Stomach (tissue), 9 donors: Measurements from ENCODE around the gene TANGO2. TPM values are rescaled to one million over a fixed set of nuclear protein-coding genes. Genes with fewer than 3 reads are reported as not detected.

Experiments
- DNase-seq, 2 donors: peaks; one replicate each; pipeline versions ENCODE4 v3.0.0 to v3.0.0-alpha.2; 2013 to 2019
- H3K27ac ChIP-seq, 5 donors: fragments of 200-600 bp in 4 of 5; sonication (generic) in 4 of 5; one replicate each; pipeline ENCODE4 v1.5.1; 2013 to 2019; ENCODE audit warnings: mild to moderate bottlenecking in 1 of 5, moderate library complexity in 1 of 5
- H3K27me3 ChIP-seq, 3 donors: fragments of 200-600 bp; sonication (generic); one replicate each; pipeline ENCODE4 v1.5.1; 2017 to 2019; ENCODE audit warnings: mixed run types in 1 of 3
- H3K36me3 ChIP-seq, 4 donors: fragments of 200-600 bp; sonication (generic); 1 replicate in 3 of 4; 2 replicates in 1 of 4; pipeline ENCODE4 v1.5.1; 2016 to 2019
- H3K4me1 ChIP-seq, 4 donors: fragments of 200-600 bp; sonication (generic); one replicate each; pipeline ENCODE4 v1.5.1; 2016 to 2019
- H3K4me3 ChIP-seq, 4 donors: fragments of 200-600 bp; sonication (generic) in 3 of 4; one replicate each; pipeline ENCODE4 v1.5.1; 2016 to 2019; ENCODE audit warnings: mild to moderate bottlenecking in 1 of 4
- H3K9me3 ChIP-seq, 4 donors: fragments of 200-600 bp; sonication (generic); one replicate each; pipeline ENCODE4 v1.5.1; 2016 to 2019
- EP300 ChIP-seq: sonication (generic); formaldehyde crosslinking; IDR thresholded peaks from one replicate; pipeline ENCODE4 v1.6.1; 2017; ENCODE audit warnings: antibody characterized with exemption
- POLR2A ChIP-seq, 4 donors: fragments of 450-650 bp; IDR thresholded peaks; one replicate each; pipeline ENCODE4 v1.6.1; 2016; ENCODE audit warnings: antibody characterized with exemption in 4 of 4, control low read depth in 2 of 4, mild to moderate bottlenecking in 1 of 4, moderate library complexity in 1 of 4
- POLR2AphosphoS5 ChIP-seq, 3 donors: sonication (generic); formaldehyde crosslinking; IDR thresholded peaks; one replicate each; pipeline ENCODE4 v1.6.1; 2016; ENCODE audit warnings: antibody characterized with exemption in 3 of 3
- WGBS, 5 donors: extraction: QIAGEN DNeasy Blood & Tissue Kit in 3 of 5; methylation state at CpG; one replicate each; pipeline versions ENCODE4 v1.1.5 to v1.1.7; 2013 to 2018; 5-methylcytosine and 5-hydroxymethylcytosine counted together
- intact Hi-C: fragments of 100-400 bp; cut with DNase I; formaldehyde crosslinking; loops from one replicate; pipeline ENCODE4 v1.15.1; 2023; ENCODE audit warnings: low total_unique reads
- polyA plus RNA-seq, 3 donors: library from polyadenylated mRNA; stranded (reverse); fragments of 200-250 nt; gene quantifications; one replicate each; pipeline ENCODE4 v1.2.3, GENCODE V29; 2013
- total RNA-seq, 5 donors: library from RNA; depleted of rRNA; stranded (reverse); fragments of >200 nt; gene quantifications; one replicate each; pipeline versions ENCODE4 v1.1.0 to v1.2.3, GENCODE V29; 2014 to 2016
- TF ChIP-seq, protein P1 (sequence below), 7 experiments: fragments of 450-650 bp in 4 of 7; fragments of 200-600 bp in 3 of 7; sonication (generic) in 3 of 7; IDR thresholded peaks; one replicate each; pipeline ENCODE4 v1.5.1; 2016 to 2019; ENCODE audit warnings: antibody characterized with exemption in 7 of 7, control low read depth in 2 of 7, mild to moderate bottlenecking in 1 of 7
- donor health status: healthy with polysubstance abuse.
- donor health status: Bipolar disorder and iron deficiency.
- donor health status: healthy.

Gene TANGO2
- total and polyA plus RNA-seq, 8 donors = 13.8 to 38.8 (median 26.6) TPM

GRCh38 chr22:20109411-20110358 is 88.8 kb downstream of the TANGO2 start:
- no peak overlapping the region for H3K4me3 ChIP-seq
- TF ChIP-seq, protein P1, sequence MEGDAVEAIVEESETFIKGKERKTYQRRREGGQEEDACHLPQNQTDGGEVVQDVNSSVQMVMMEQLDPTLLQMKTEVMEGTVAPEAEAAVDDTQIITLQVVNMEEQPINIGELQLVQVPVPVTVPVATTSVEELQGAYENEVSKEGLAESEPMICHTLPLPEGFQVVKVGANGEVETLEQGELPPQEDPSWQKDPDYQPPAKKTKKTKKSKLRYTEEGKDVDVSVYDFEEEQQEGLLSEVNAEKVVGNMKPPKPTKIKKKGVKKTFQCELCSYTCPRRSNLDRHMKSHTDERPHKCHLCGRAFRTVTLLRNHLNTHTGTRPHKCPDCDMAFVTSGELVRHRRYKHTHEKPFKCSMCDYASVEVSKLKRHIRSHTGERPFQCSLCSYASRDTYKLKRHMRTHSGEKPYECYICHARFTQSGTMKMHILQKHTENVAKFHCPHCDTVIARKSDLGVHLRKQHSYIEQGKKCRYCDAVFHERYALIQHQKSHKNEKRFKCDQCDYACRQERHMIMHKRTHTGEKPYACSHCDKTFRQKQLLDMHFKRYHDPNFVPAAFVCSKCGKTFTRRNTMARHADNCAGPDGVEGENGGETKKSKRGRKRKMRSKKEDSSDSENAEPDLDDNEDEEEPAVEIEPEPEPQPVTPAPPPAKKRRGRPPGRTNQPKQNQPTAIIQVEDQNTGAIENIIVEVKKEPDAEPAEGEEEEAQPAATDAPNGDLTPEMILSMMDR (IDR thresholded peaks at IDR 0.05) = no peak
- TF ChIP-seq POLR2A (IDR thresholded peaks at IDR 0.05) (no peak), POLR2AphosphoS5 (IDR thresholded peaks at IDR 0.05) (no peak), EP300 (no peak)
- H3K27me3 ChIP-seq = no peaks in the 10 kb centered on the region
- H3K36me3 ChIP-seq = peaks cover 89 to 100% (median 100%) of the 10 kb centered on the region in 4 donors
- intact Hi-C loops = no loop called here
- H3K27ac ChIP-seq = no peak overlapping the region
- H3K9me3 ChIP-seq = no peaks in the 10 kb centered on the region
- DNase-seq = no peak
- 82 to 90% (median 84%) methylated on average over 17 to 23 of the region's 23 CpGs for WGBS, 5 donors
- H3K4me1 ChIP-seq = peaks cover 0 to 23% (median 15%) of the 10 kb centered on the region in 4 donors

- WGBS, 5 donors = 84 to 91% (median 88%) methylated on average over 9 of the region's 9 CpGs
- peaks cover 89 to 100% (median 100%) of the 10 kb centered on the region in 4 donors for H3K36me3 ChIP-seq
- H3K4me1 ChIP-seq = peaks cover under 1 to 30% (median 23%) of the 10 kb centered on the region in 4 donors
- TF ChIP-seq EP300 (no peak), POLR2AphosphoS5 (IDR thresholded peaks at IDR 0.05) (no peak), POLR2A (IDR thresholded peaks at IDR 0.05) (no peak)
- TF ChIP-seq, protein P1 (IDR thresholded peaks at IDR 0.05) = no peak
- no peak overlapping the region for H3K4me3 ChIP-seq
- no peak for DNase-seq
- H3K27me3 ChIP-seq = no peaks in the 10 kb centered on the region
- intact Hi-C loops = no loop called here
- no peak overlapping the region for H3K27ac ChIP-seq
- no peaks in the 10 kb centered on the region for H3K9me3 ChIP-seq
Measured at GRCh38 chr22:20110359-20110985, 89.6 kb downstream of the TANGO2 start.

- DNase-seq = no peak
- Histone ChIP-seq H3K9me3 (no peaks in the 10 kb centered on the region), H3K27me3 (no peaks in the 10 kb centered on the region), H3K4me3 (no peak overlapping the region), H3K4me1 (peaks cover 8 to 37% (median 30%) of the 10 kb centered on the region in 4 donors), H3K36me3 (peaks cover 82 to 99% (median 96%) of the 10 kb centered on the region in 4 donors), H3K27ac (peak overlapping the region in 1 of 5 donors; percentile 42)
- TF ChIP-seq, protein P1 (IDR thresholded peaks at IDR 0.05) = peak in 3 of 7 experiments; percentile 23 to 31 (median 27)
- TF ChIP-seq EP300 = no peak
- WGBS, 5 donors = 53 to 61% (median 60%) methylated on average over 13 to 14 of the region's 14 CpGs
- intact Hi-C loops = no loop called here
Measured at GRCh38 chr22:20111045-20111688, 90.3 kb downstream of the TANGO2 start.
